ENCODE results near the gene SMYD2.
"Not testable (repeated sequence)": the region's sequence is repeated elsewhere in the genome, so short reads cannot be mapped to it uniquely, and the experiment has no call there.

The SMYD2 gene

DNA sequence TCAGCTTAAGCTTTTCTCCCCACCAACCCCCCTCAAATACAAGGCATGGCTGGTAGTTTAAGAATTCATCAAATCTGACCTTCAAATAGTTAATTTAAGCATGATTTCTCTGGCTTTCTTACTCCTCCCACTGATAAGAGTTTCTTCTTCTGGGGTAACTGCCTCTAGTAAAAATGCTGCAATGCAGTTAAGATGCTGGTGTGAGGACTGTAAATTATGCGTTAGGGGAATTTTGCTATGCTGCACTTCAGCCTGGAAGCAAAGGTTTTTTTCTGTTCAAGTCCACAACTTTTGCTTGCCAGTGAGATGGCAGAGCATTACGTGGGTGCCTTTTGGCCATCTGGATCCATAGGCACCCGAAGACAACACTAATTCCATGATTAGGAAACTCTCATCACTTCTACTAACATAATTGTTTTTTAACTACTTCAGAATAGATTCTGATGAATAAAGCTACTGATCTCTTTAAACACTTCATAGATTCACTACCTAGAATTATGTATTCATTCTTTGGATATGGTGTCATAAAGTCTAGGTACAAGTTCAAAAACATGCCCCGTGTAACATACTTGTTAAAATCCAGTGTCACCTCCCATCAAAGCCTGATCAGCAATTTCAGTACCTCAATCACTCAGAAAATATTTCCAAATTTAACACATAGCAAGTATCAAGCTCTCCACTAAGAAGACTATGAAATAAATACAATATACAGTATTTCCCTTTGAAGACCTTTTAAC is 8.8 kb upstream of the SMYD2 start:
- no peak for DNase-seq

DNA sequence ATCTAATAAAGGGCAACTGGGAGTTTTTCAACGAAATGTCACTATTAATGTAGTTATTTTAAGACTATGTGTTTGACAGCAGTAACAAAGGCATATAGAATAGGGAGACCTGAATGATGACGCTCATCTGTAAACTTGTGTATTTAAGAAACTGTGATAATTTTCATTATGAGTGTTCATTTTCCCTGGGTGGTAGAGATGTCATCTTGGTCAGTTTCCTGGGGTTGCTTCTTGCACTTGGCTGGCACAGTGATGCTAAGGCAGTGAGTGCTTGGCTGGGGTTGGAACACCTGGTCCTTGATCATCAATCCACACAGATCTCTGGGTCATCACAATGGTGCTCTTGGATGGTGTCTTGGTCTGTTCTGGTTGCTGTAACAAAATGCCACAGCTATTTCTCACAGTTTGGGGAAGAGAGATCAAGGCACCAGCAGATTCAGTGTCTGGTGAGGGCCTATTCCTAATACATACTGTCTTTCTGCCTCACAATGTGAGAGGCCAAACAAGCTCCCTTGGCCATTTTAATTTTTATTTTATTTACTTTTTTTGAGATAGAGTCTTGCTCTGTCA is 7.9 kb upstream of the SMYD2 start:
- DNase-seq = no peak

DNA sequence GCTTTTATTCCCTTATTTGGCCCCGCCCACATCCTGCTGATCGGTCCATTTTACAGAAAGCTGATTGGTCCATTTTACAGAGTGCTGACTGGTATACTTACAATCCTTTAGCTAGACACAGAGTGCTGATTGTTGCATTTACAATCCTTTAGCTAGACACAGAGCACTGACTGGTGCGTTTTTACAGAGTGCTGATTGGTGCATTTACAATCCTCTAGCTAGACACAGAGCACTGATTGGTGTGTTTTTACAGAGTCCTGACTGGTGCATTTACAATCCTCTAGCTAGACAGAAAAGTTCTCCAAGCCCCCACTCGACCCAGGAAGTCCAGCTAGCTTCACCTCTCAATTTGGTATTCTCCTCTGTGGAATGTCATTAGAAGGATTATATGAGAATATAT is 5.3 kb upstream of the SMYD2 start:
- not testable (repeated sequence) for DNase-seq

DNA sequence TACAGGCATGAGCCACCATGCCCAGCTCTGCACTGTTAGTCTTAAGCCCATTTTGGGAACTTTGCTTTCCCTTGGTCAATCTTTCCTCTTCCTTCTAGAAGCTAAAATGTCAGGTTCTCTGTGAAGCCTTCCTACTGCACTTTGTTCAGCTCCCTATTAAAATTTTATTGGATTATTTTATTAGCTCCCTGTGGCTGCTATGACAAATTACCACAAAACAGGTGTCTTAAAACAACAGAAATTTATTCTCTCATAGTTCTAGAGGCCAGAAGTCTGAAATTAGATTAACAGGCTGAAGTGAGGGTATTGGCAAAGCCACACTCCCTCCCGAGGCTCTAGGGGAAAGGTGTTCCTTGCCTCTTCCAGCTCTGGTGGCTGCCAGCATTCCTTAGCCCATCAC is 4.2 kb upstream of the SMYD2 start:
- no peak for DNase-seq

DNA sequence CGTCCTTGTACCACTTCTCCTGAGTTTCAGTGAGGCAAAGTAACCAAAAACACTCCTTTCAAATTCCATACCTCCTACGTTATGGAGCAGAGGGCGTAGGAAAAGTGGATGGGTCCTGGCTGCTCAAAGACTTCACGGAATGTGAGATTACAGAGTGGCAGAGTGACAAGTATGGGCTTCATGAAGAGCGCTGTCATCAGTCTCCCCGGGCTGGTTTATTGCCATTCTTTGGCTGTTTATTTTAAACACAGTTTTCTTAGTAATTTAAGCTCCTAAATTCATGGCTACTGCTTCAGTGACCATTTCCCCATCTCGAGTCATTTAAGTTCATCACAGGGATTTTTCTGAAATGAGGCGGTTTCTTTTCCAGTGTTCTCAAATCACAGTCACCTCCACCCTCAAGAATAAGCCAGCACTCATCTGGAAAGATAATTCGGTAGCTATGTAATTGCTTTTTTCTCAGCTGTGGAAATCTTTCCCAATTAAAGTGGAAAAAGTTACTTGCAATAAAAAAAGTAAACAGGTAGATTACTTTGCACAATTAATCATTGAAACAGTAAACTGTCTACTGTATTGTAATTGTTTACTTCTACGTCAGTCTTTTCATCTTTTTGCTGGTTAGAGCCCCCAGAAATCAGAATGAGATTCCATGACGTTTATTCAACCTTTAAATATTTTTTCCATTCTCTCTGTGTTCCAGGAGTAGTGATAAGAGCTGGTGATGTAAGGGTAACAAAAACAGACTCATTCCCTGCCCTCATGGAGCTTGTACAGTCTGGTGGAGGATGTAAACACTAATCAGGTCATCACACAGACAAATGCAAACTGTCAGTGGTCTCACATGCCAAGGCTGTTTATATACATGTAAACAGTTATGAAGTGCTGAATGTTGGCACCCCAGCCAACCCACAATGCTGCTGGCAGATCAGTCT is 3.0 kb upstream of the SMYD2 start:
- DNase-seq = no peak

DNA sequence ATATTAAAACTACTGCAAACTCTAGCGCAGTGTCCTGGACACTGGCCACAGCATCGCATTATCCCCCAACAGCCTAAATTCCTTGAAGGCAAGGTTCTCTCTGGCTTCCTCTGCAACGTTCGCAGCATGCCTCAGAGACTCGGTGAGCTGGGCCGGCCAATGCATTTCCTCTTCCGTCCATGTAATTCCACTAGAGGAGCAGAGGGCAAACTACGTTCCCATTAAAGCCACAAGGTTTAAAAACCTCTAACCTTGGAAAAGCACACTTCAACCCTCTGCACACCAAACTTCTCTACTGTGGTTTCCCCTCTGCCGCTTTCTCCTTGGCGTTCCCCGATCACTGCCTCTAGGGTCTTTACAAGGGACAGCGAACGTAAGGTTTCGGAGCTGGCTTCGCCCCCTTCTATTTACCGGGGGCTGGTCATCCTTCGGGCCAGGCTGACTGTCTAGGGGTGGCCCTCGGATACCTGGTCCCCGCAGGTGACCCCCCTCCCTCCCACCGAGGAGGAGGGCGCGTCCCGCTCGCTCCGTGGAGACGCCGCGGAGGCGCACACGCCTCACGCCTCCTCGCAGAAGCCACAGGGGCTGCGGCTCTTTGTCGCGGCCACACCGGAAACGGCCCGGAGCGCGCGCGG is 456 bp upstream of the SMYD2 start:
- peak; percentile 33 for DNase-seq

DNA sequence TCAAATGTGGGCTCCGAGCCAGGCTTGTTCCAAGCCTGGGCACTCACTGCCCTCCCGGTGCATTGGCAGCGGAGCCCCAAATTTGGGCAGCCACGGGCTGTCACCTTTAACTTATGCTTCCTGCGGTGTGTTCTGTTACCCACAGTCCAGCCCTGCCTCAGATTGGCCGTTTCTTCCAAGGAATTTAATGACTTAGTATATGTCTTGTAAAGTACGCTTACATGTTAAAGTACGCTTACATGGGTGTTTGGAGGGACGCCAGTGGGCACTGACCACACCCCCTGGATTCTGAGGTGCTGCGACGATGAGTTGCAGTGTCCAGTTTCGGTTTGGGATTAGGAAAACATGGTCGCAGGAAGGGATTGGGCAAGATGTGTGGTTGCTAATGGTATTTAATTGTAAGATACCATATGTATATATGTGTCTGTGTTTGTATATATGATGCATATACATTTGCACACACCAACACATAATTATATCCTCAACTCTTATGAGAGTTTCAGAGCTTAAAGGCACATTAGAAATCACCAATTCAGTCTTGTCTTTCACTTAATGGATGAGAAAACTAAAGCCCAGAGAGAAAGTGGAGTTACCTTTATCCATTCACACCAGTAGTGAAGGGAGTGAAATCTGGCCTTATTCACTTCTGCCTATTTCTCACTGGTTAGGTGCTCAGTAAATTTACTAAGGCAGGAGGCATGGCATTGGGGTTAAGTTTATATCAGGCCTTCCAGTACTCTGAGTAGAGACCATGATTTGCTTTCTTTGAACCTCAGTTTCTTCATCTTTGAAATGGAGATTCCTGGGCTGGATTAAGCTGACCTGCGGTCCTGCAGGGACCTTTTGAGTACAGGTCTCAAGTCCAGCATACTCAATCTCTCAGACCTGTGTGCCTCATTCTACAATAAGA is 1.0 kb downstream of the SMYD2 start:
- peak; percentile 61 for DNase-seq

DNA sequence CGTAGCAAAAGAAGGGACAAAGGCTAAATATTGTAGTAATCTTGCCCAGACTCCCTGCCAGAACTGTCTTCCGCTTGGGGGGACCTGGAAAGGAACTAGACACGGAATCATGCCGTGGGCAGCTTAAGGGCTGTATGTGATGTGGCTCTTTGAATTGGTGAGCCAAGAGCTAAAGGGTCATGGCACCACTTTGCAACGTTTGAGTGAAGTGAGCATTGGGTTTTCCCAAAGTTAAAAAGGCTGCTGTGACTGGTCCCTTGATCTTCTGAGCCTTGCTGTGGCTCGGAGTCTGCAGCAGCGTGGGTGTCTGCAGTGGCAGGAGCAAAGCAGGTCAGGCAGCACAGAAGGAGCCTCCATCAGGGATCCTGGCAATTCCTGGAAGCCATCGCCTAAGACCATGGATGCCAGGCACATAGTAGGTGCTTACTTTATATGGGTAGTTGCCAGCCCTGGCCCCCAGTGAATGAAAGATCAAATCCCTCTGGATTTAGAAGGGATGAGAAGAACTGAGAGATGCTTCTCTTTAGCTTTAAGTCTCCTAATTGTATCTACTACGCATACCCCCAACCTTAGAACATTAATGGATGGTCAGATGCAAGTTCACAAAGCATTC is 1.8 kb downstream of the SMYD2 start:
- no peak for DNase-seq

DNA sequence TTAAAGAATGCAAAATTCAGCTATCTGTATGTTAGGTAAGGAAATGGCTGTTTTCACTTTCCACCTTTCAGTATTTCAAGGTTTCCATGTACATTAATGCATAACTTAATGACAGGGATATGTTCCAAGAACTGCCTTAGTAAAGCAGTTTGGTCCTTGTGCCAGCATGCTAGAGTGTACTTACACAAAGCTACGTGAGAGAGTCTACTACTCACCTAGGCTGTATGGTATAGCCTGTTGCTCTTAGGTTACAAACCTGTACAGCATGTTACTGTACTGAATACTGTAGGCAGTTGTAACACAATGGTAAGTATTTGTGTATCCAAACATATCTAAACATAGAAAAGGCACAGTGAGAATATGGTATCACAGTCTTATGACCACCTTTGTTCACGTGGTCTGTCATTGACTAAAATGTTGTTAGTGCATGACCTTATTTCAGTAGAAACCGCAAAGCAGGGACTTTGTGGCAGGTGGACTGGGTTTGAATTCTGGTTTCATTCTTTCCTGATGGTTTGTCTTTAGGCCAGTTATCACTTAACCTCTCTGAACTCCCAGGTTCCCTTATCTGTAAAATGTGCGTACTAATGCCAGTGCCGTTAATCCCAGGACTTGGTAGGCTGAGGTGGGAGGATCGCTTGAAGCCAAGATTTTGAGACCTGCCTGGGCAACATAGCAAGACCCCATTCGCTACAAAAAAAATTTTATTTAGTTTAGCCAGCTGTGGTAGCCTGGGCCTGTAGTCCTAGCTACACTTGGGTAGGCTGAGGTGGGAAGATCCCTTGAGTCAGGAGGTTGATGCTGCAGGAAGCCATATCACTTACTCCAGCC is 4.9 kb downstream of the SMYD2 start:
- DNase-seq = no peak

DNA sequence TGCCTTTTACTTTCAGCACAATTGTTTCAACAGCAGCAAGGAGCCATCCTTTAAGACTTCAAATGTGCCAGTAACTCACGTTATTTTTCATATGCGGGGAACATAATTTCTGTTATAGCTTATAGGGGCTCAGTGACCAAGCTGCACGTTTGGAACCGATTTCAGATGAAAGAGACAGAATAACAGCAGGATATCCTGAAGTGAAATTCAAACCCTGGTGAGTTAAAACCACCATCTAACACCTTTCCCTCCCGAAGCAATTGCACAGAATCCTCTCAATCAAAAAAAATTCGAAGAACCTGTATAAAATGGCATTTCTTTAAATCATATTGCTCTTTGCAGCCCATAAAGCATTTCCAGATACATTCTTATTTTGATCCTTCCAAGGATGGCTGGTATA is 6.9 kb downstream of the SMYD2 start:
- DNase-seq = no peak

DNA sequence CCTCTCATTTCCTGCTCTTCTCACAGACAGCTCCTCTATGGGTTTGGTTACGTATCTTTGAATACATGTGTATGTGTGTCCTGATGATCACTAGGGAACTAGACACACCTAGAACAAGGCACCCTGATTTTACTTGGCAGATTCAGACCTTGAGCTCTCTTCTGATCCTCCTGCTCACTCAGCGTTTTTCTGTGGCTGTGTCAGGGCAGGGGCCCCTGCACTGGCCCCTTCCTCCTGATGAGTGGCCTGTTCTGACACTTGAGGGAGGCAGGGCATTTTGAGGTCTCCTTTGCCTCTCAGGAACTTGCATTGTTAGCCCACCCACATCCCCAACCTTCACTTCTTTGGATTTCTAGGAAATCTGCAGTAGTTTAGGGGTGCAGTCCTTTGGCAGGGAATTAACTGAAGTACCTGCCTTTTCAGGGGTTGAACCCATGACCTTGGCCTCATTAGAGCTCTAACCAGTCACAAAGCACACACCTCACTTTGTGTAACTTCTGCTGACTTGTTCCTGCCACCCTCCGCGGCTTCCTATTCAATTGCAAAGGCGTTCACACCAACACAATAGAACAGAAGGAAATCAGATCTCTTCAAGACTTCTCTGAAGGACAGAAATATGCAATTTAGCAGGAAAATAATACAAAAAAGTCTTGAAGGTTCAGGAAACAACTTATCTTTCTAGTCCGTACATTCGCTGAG is 8.8 kb downstream of the SMYD2 start:
- DNase-seq = no peak

DNA sequence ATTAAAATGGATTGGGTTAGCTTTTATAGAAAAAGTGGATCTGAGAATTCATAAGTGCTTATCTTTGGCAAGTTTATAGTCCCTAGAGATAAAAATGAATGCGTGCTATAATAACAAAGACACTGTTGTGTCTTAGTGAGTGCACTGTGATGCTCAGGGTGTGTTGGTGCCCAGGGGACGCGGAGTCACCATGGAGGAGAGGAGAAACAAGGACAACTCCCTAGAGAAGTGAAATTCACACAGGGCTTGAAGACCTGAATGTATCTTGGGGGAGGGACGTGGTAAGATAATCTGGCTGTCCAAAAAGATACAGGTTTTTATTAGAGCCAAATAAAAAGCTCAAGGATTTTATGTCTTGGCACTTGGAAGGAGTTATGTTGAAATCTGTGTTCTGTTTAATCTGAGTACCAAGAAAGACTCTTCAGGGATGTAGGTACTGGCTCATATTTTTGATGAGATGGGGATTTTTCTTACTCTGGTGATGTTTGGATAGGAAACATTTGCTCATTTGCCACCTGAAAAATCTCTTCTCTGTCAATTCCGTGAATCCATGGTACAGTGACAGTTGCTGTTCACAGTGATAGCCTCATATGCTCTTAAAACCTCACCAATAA is 9.6 kb downstream of the SMYD2 start:
- no peak for DNase-seq

DNA sequence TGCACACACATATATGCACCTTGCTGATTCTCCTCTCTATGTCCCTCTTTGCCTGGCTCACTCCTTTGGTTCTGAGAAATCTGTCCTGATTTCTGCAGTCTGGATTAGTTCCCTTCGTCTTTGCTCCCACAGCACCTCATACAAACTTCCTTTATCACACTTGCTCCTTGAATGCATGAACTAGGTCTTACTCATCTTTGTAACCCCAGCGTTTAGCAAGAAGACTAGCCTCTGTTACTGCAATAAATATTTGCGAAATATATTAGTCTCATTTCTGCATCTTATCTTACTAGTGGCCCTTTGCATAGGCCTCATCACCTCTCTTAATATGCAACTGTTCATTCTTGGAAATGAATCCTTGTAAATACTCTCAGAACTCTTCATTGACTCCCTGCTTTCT is 11.4 kb downstream of the SMYD2 start:
- no peak for DNase-seq

DNA sequence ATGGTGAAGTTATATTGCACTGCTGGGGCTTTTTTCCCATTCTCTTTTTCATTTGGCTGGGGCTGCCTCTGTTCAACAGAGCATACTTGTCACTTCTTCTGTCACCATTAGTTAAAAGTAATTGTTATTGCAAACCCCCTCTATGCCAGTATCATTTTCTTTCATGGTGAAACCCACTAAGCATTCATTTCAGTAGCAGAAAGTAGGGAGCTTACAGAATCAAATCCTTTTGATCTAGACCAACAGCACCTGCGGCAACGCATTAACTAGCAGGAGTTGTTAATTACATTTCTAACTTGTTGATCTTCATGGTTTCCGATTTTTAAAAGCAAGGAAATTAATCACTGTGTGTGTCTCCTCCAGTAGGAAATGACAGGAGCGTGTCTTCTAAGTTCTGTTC is 15.0 kb downstream of the SMYD2 start:
- DNase-seq = no peak

DNA sequence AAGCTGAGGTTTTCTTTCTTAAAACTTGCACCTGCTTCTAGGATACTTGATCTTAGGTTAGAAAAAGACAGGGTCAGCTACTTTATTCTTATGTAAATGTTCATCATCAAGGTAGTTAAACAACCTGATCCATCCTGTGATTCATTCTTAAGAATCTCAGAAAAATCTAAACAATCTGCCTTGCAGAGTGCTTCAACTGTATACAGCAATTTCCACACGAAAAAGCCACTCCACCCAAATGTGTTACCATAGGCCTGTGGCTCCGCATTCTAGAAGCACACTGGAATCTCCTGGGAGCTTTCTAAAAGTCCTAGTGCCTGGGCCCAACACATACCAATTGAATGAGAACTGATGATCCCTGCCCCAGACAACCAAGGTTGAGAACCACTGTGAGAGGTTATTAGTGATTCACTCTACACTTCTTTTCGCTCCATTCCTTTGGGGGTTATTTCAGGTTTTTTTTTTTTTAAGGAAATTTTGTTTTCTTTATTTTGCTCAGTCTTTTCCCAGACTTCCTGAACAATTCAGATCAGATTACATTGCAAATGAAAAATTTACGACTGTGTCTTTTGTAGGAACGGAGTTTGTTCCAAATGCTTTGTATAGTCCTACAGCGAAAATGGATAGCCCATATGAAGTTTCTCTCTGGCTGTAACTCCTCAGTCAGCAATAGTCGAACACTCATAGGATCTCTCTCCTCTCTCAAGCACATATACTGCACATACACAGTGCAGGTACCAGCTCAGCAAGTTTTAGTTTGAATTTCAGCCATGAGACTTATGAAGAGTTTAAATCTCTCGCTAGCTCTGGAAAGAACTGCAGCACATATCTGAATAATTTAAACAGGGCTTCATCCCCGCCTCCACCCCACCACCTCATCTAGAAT is 16.1 kb downstream of the SMYD2 start:
- DNase-seq = no peak

DNA sequence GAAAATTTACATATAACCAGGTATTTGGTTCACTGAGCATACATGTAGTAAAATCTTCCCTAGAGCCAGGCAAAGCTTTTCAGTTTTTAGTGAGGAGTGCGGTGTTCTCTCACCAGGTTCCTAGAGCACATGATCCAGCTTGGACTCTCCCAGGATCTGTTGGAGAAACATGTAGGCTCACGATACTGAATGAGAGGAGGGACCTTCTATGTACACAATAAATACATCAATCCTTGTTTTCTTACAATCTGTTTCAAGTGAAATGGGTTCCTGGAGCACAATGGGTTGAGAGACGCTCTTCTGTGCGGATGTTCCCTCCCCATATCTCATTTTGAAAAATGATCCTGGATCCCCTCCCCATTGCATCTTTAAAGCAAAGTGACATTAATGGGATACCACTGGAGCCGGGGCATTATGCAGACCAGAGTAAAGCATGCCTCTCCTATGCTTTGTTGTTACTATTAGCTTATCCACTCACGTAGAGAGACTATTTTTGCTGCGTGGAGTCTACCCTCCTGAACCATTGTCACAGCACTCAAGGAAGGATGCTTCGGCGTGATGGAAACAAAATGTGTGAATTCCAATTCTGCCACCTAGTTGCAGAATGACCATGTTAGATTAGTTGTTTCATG is 19.3 kb downstream of the SMYD2 start:
- DNase-seq = no peak

DNA sequence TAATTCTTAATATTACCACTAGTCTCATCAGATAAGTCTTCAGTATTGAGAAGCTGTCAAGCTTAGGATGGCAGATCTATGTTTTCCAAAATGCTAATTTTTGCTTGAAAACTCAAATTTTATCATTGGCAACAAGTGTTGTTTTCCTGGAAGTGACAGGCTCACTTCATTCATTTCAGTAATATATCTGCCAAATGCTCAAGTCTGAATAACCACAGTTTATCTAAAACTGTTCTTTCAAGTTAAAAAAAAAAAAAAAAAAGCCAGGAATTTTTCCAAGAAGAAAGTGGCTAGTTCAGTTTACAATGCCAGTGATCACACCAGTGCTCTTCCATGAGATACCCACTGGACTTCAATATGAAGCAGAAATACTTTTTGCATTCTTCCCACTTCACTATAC is 20.6 kb downstream of the SMYD2 start:
- no peak for DNase-seq

Data from hematopoietic multipotent progenitor cell treated with erythropoietin and hydrocortisone succinate and interleukin-3 and kit ligand, for 8 days (in vitro differentiated cells).